Astrocyte (in vitro differentiated cells and primary cell): ENCODE measurements around the gene SPIRE2. TPM values are rescaled to one million over a fixed set of nuclear protein-coding genes. Genes with fewer than 3 reads are reported as not detected.

Source experiments
- DNase-seq: peaks from one replicate; pipeline ENCODE4 v3.0.0-alpha.2; 2010; ENCODE audit warnings: low read depth
- FAIRE-seq: peaks from 2 replicates; lab custom pipeline; 2011; peaks lifted over from hg19 to GRCh38; lab: Jason Lieb, UNC
- H2AFZ ChIP-seq: 2 replicates; pipeline ENCODE4 v1.6.0; 2012; ENCODE audit warnings: low read depth, low read length, inconsistent platforms
- H3K27ac ChIP-seq: 2 replicates; pipeline ENCODE4 v1.5.1; 2011; ENCODE audit warnings: low read depth, low read length, inconsistent platforms
- H3K27me3 ChIP-seq: 2 replicates; pipeline ENCODE4 v1.6.0; 2011; ENCODE audit warnings: low read length, inconsistent platforms; ENCODE audit not compliant: insufficient read depth
- H3K36me3 ChIP-seq: 2 replicates; pipeline ENCODE4 v1.5.1; 2011; ENCODE audit warnings: low read length, inconsistent platforms; ENCODE audit not compliant: insufficient read depth
- H3K4me1 ChIP-seq: 2 replicates; pipeline ENCODE4 v1.5.1; 2011; ENCODE audit warnings: low read length, inconsistent platforms; ENCODE audit not compliant: insufficient read depth
- H3K4me2 ChIP-seq: 2 replicates; pipeline ENCODE4 v1.6.0; 2012; ENCODE audit warnings: low read length, inconsistent platforms
- H3K4me3 ChIP-seq: 2 replicates; pipeline ENCODE4 v1.5.1; 2011; ENCODE audit warnings: low read depth, mild to moderate bottlenecking, low read length, inconsistent platforms; ENCODE audit not compliant: insufficient read depth
- H3K79me2 ChIP-seq: 2 replicates; pipeline ENCODE4 v1.6.0; 2012; ENCODE audit warnings: mild to moderate bottlenecking, low read length, inconsistent platforms; ENCODE audit not compliant: insufficient read depth
- H3K9ac ChIP-seq: 2 replicates; pipeline ENCODE4 v1.6.0; 2012; ENCODE audit warnings: mild to moderate bottlenecking, low read length, inconsistent platforms
- H3K9me3 ChIP-seq: 2 replicates; pipeline ENCODE4 v1.5.1; 2012; ENCODE audit warnings: low read depth, mild to moderate bottlenecking, low read length, inconsistent platforms; ENCODE audit not compliant: insufficient read depth
- H4K20me1 ChIP-seq: 2 replicates; pipeline ENCODE4 v1.6.0; 2012; ENCODE audit warnings: low read length, inconsistent platforms; ENCODE audit not compliant: insufficient read depth
- H3K27ac Mint-ChIP-seq: one replicate; pipeline ENCODE4 v1.8.0; 2021; ENCODE audit warnings: mild to moderate bottlenecking, mixed read lengths; ENCODE audit not compliant: unreplicated experiment
- H3K27me3 Mint-ChIP-seq: one replicate; pipeline ENCODE4 v1.8.0; 2021; ENCODE audit warnings: low read depth, mixed read lengths; ENCODE audit not compliant: unreplicated experiment
- H3K36me3 Mint-ChIP-seq: one replicate; pipeline ENCODE4 v1.8.0; 2021; ENCODE audit warnings: low read depth, mixed read lengths; ENCODE audit not compliant: unreplicated experiment
- H3K4me1 Mint-ChIP-seq: one replicate; pipeline ENCODE4 v1.8.0; 2021; ENCODE audit warnings: low read depth, mixed read lengths; ENCODE audit not compliant: unreplicated experiment
- H3K4me3 Mint-ChIP-seq: one replicate; pipeline ENCODE4 v1.8.0; 2021; ENCODE audit warnings: mild to moderate bottlenecking, moderate library complexity, mixed read lengths; ENCODE audit not compliant: unreplicated experiment
- H3K9me3 Mint-ChIP-seq: one replicate; pipeline ENCODE4 v1.8.0; 2021; ENCODE audit warnings: mild to moderate bottlenecking, mixed read lengths; ENCODE audit not compliant: unreplicated experiment
- EZH2 ChIP-seq: IDR thresholded peaks from 2 replicates; pipeline ENCODE4 v1.6.1; 2012; ENCODE audit warnings: mild to moderate bottlenecking, low read length, inconsistent platforms; ENCODE audit not compliant: insufficient read depth
- total RNA-seq: library from RNA; stranded (reverse); gene quantifications from 2 replicates; pipeline ENCODE4 v1.2.1, GENCODE V29; 2021
- TF ChIP-seq, protein P1 (sequence below): IDR thresholded peaks from 2 replicates; pipeline ENCODE4 v1.5.1; 2011; ENCODE audit warnings: low read depth, mild to moderate bottlenecking, inconsistent platforms, low read length, moderate library complexity; ENCODE audit not compliant: insufficient read depth

Gene SPIRE2
- total RNA-seq, 1 donor from 2014 or later: 3.2 TPM

DNA sequence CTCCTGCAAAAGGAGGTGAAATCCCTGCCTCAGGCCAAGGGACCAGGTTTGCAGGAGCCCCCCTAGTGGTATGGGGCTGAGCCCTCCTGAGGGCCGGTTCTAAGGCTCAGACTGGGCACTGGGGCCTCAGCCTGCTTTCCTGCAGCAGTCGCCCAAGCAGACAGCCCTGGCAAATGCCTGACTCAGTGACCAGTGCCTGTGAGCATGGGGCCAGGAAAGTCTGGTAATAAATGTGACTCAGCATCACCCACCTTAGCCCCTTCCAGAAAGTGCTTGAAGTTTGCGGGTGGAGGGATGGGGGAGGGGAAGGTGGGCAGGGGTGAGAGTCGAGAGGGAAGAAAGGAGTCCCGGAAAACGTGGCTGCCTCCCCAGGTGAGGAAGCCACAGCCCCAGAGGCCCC, 92.4 kb downstream of the SPIRE2 start:
- peaks cover 20% of the 10 kb centered on the region for H3K4me1 Mint-ChIP-seq
- H3K27me3 ChIP-seq: no peaks in the 10 kb centered on the region
- H3K79me2 ChIP-seq: peaks cover 43% of the 10 kb centered on the region
- H3K4me3 Mint-ChIP-seq: peak overlapping the region; percentile 62
- DNase-seq: peak; percentile 55
- peak overlapping the region; percentile 100 for H3K4me2 ChIP-seq
- peak overlapping the region; percentile 99 for H3K27ac ChIP-seq
- FAIRE-seq: no peak
- H3K4me3 ChIP-seq: no peak overlapping the region
- no peak overlapping the region for H2AFZ ChIP-seq
- peaks cover 2% of the 10 kb centered on the region for H3K36me3 Mint-ChIP-seq
- H3K4me1 ChIP-seq: peaks cover 47% of the 10 kb centered on the region
- peaks cover 24% of the 10 kb centered on the region for H4K20me1 ChIP-seq
- H3K27ac Mint-ChIP-seq: peak overlapping the region; percentile 86
- H3K9ac ChIP-seq: peak overlapping the region; percentile 98
- no peaks in the 10 kb centered on the region for H3K36me3 ChIP-seq
- TF ChIP-seq, protein P1, sequence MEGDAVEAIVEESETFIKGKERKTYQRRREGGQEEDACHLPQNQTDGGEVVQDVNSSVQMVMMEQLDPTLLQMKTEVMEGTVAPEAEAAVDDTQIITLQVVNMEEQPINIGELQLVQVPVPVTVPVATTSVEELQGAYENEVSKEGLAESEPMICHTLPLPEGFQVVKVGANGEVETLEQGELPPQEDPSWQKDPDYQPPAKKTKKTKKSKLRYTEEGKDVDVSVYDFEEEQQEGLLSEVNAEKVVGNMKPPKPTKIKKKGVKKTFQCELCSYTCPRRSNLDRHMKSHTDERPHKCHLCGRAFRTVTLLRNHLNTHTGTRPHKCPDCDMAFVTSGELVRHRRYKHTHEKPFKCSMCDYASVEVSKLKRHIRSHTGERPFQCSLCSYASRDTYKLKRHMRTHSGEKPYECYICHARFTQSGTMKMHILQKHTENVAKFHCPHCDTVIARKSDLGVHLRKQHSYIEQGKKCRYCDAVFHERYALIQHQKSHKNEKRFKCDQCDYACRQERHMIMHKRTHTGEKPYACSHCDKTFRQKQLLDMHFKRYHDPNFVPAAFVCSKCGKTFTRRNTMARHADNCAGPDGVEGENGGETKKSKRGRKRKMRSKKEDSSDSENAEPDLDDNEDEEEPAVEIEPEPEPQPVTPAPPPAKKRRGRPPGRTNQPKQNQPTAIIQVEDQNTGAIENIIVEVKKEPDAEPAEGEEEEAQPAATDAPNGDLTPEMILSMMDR: no peak
- no peak for TF ChIP-seq EZH2
- H3K9me3 ChIP-seq: no peaks in the 10 kb centered on the region
- H3K27me3 Mint-ChIP-seq: no peaks in the 10 kb centered on the region
- peaks cover 2% of the 10 kb centered on the region for H3K9me3 Mint-ChIP-seq

Other genes starting within 250 kb of the SPIRE2 start
- gene DPEP1, start 214.8 kb upstream of the SPIRE2 start, total RNA-seq: 0.11 and 0.22 TPM in 2 replicates
- gene CHMP1A, start 170.8 kb upstream of the SPIRE2 start, total RNA-seq: 84.2 and 85.7 TPM in 2 replicates
- gene SPATA33, start 170.6 kb upstream of the SPIRE2 start, total RNA-seq: 11.8 and 12.3 TPM in 2 replicates
- gene CDK10, start 141.8 kb upstream of the SPIRE2 start, total RNA-seq: 40.5 and 41.7 TPM in 2 replicates
- 9.8 and 10.8 TPM in 2 replicates for gene SPATA2L, start 126.8 kb upstream of the SPIRE2 start, total RNA-seq
- 11.3 and 12.4 TPM in 2 replicates for gene VPS9D1, start 107.6 kb upstream of the SPIRE2 start, total RNA-seq
- gene ZNF276, start 106.9 kb upstream of the SPIRE2 start, total RNA-seq: 21.6 and 22.2 TPM in 2 replicates
- gene FANCA, start 11.8 kb upstream of the SPIRE2 start, total RNA-seq: 6.1 and 6.3 TPM in 2 replicates
- gene TCF25, start 45.1 kb downstream of the SPIRE2 start, total RNA-seq: 187 and 193 TPM in 2 replicates
- gene MC1R, start 90.4 kb downstream of the SPIRE2 start, total RNA-seq: 8.4 and 9.2 TPM in 2 replicates
- gene TUBB3, start 94.9 kb downstream of the SPIRE2 start, total RNA-seq: 360 and 459 TPM in 2 replicates
- gene DEF8, start 120.3 kb downstream of the SPIRE2 start, total RNA-seq: 70.7 and 78.8 TPM in 2 replicates
- gene DBNDD1, start 191.0 kb downstream of the SPIRE2 start, total RNA-seq: 18.1 and 24.0 TPM in 2 replicates
- gene PRDM7, start 248.9 kb downstream of the SPIRE2 start, total RNA-seq: not detected in 2 replicates